ENCODE measurements around the gene ATF7.

- TF ChIP-seq CTCF (IDR thresholded peaks at IDR 0.05; ENCODE audit: insufficient read depth, low read length) (no peak), POLR2AphosphoS5 (IDR thresholded peaks at IDR 0.05; ENCODE audit: low read depth) (no peak)
These were observed 48.2 kb downstream of the ATF7 start for GRCh38 chr12:53577941-53578352.

All from HL-60 (cell line).